Smooth muscle cell (in vitro differentiated cells): ENCODE data around the gene STK32B. TPM values are rescaled to one million over a fixed set of nuclear protein-coding genes. Genes with fewer than 3 reads are reported as not detected.

ENCODE experiments used
- DNase-seq: peaks from one replicate; lab custom pipeline; 2025; ENCODE audit not compliant: unreplicated experiment; lab: John Stamatoyannopoulos, UW
- H2AFZ ChIP-seq: fragments of 200-600 bp; sonication (generic); 2 replicates; pipeline ENCODE4 v1.6.0; 2016; ENCODE audit warnings: antibody characterized with exemption, low read depth, mild to moderate bottlenecking
- H3F3A ChIP-seq: fragments of 200-600 bp; sonication (generic); 2 replicates; pipeline ENCODE4 v1.6.0; 2017; ENCODE audit warnings: antibody characterized with exemption, low read depth
- H3K27ac ChIP-seq: fragments of 200-600 bp; sonication (generic); 2 replicates; pipeline ENCODE4 v1.5.1; 2016; ENCODE audit warnings: low read depth, mild to moderate bottlenecking
- H3K27me3 ChIP-seq: fragments of 200-600 bp; sonication (generic); 2 replicates; pipeline ENCODE4 v1.6.1; 2016; ENCODE audit warnings: low read depth, mild to moderate bottlenecking
- H3K36me3 ChIP-seq: fragments of 200-600 bp; sonication (generic); 2 replicates; pipeline ENCODE4 v1.5.1; 2016; ENCODE audit warnings: low read depth
- H3K4me1 ChIP-seq: fragments of 200-600 bp; sonication (generic); 2 replicates; pipeline ENCODE4 v1.5.1; 2016; ENCODE audit warnings: low read depth
- H3K4me2 ChIP-seq: fragments of 200-600 bp; sonication (generic); 2 replicates; pipeline ENCODE4 v1.6.0; 2016; ENCODE audit warnings: mild to moderate bottlenecking
- H3K4me3 ChIP-seq: fragments of 200-600 bp; sonication (generic); 2 replicates; pipeline ENCODE4 v1.5.1; 2016; ENCODE audit warnings: mild to moderate bottlenecking
- H3K79me2 ChIP-seq: fragments of 200-600 bp; sonication (generic); 2 replicates; pipeline ENCODE4 v1.6.0; 2016; ENCODE audit warnings: low read depth, mild to moderate bottlenecking
- H3K9ac ChIP-seq: fragments of 200-600 bp; sonication (generic); 2 replicates; pipeline ENCODE4 v1.6.0; 2016; ENCODE audit warnings: low read depth
- H3K9me3 ChIP-seq: fragments of 200-600 bp; sonication (generic); replicated peaks from 2 replicates; pipeline ENCODE4 v1.5.1; 2016; ENCODE audit warnings: low read depth
- H4K20me1 ChIP-seq: fragments of 200-600 bp; sonication (generic); 2 replicates; pipeline ENCODE4 v1.6.0; 2016; ENCODE audit warnings: low read depth
- CTCF ChIP-seq: fragments of 200-600 bp; sonication (generic); IDR thresholded peaks from 2 replicates; pipeline ENCODE4 v1.5.1; 2017; ENCODE audit warnings: borderline replicate concordance, mild to moderate bottlenecking, antibody characterized with exemption; ENCODE audit not compliant: insufficient read depth, poor library complexity, severe bottlenecking
- WGBS: methylation state at CpG from one replicate; pipeline ENCODE4 v1.1.7; 2016; ENCODE audit warnings: low lambda C conversion rate; 5-methylcytosine and 5-hydroxymethylcytosine counted together
- polyA plus RNA-seq: library from polyadenylated mRNA; unstranded; fragments of >200 nt; fragmentation: Nextera tagmentation; extraction: Ambion mirVana; gene quantifications from 2 replicates; pipeline ENCODE4 v1.2.1, GENCODE V29; 2016
- total RNA-seq: library from RNA; depleted of rRNA; stranded (reverse); fragments of >200 nt; gene quantifications from 2 replicates; pipeline ENCODE4 v1.2.3, GENCODE V29; 2014

The STK32B gene
- total and polyA plus RNA-seq, 2 experiments from 2014 or later: 3.5 to 4.0 TPM

GRCh38 chr4:5467111-5467510 is 415.8 kb downstream of the STK32B start:
- H2AFZ ChIP-seq: no peak overlapping the region
- no peak overlapping the region for H3K9ac ChIP-seq
- 91% methylated on average over 13 of the region's 13 CpGs for WGBS
- no peak overlapping the region for H3K27ac ChIP-seq
- H3K36me3 ChIP-seq: no peaks in the 10 kb centered on the region
- H3K79me2 ChIP-seq: no peaks in the 10 kb centered on the region
- H3F3A ChIP-seq: no peaks in the 10 kb centered on the region
- no peaks in the 10 kb centered on the region for H3K9me3 ChIP-seq
- no peak for TF ChIP-seq CTCF
- DNase-seq: no peak
- H3K4me2 ChIP-seq: no peak overlapping the region
- no peak overlapping the region for H3K4me3 ChIP-seq
- no peaks in the 10 kb centered on the region for H4K20me1 ChIP-seq
- H3K27me3 ChIP-seq: no peaks in the 10 kb centered on the region
- H3K4me1 ChIP-seq: no peaks in the 10 kb centered on the region

- H3K4me2 ChIP-seq: no peak overlapping the region
- H3K4me3 ChIP-seq: no peak overlapping the region
- H2AFZ ChIP-seq: no peak overlapping the region
- no peak for TF ChIP-seq CTCF
- H3K9me3 ChIP-seq: no peaks in the 10 kb centered on the region
- H3K4me1 ChIP-seq: no peaks in the 10 kb centered on the region
- no peaks in the 10 kb centered on the region for H3F3A ChIP-seq
- no peak for DNase-seq
- no peak overlapping the region for H3K27ac ChIP-seq
- H3K9ac ChIP-seq: no peak overlapping the region
- H3K79me2 ChIP-seq: no peaks in the 10 kb centered on the region
- H3K36me3 ChIP-seq: no peaks in the 10 kb centered on the region
- no peaks in the 10 kb centered on the region for H4K20me1 ChIP-seq
- no peaks in the 10 kb centered on the region for H3K27me3 ChIP-seq
- 95% methylated on average over 8 of the region's 8 CpGs for WGBS
These were observed 418.0 kb downstream of the STK32B start for GRCh38 chr4:5469151-5469775.

GRCh38 chr4:5469861-5470260 is 418.6 kb downstream of the STK32B start:
- Histone ChIP-seq H3K9ac (no peak overlapping the region), H3K79me2 (no peaks in the 10 kb centered on the region), H3K36me3 (no peaks in the 10 kb centered on the region), H4K20me1 (no peaks in the 10 kb centered on the region), H3K27ac (no peak overlapping the region), H2AFZ (no peak overlapping the region), H3F3A (no peaks in the 10 kb centered on the region), H3K4me3 (no peak overlapping the region), H3K9me3 (no peaks in the 10 kb centered on the region), H3K4me1 (no peaks in the 10 kb centered on the region), H3K27me3 (no peaks in the 10 kb centered on the region), H3K4me2 (no peak overlapping the region)
- no peak for DNase-seq
- WGBS: 83% methylated on average over 5 of the region's 5 CpGs
- TF ChIP-seq CTCF: no peak
